Inferior parietal cortex (tissue), 1 donor: Measurements from ENCODE around the gene ENOSF1.

Experiments
- DNase-seq: peaks from one replicate; pipeline ENCODE4 v3.0.0-alpha.2; 2016; ENCODE audit errors: extremely low spot score

Gene ENOSF1

DNA sequence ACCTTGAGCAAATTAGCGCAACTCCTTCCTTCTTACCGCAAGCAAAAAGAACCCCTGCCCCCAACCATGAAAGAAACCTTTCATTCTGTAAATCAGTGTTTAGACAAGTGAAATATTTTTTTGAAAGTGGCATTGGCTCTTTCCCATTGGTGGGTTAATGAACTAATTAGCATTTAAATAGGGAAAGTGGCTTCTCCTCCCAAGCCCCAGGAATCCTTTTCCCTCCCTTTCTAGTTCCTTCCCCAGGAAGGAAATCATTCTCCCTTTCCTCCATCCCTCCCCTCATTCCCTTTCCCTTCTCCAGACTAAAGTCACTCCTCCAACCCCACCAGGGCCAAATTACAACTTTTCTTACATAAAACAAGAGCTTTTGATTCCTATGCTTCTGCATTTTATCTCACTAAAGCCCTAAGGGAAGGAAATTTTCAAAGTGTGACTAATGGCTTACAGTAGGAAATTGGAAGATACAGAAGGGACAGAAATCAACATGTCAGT, 77.8 kb downstream of the ENOSF1 start:
- no peak for DNase-seq

DNA sequence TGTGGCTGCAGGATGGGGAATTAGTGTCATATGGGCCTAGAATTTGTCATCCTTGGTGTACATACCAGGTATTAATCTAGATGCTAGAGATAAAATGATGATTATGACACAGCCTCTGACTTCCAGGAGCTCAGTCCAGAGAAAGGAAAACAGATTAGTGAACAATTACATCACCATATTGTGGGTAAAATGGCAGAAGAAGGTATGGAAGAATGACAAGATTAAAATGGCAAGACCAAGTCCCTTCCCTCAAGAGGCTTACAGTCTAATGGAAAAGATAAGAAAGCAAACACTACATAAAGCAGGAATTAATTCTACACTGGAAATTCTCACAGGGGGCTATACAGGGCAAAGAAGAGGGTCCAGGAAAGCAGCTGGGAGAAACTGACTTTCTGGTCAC, 80.9 kb downstream of the ENOSF1 start:
- no peak for DNase-seq

GRCh38 chr18:629269-630150, 82.9 kb downstream of the ENOSF1 start:
- no peak for DNase-seq

- DNase-seq: no peak
These were observed 85.2 kb downstream of the ENOSF1 start for GRCh38 chr18:627231-627630.

DNA sequence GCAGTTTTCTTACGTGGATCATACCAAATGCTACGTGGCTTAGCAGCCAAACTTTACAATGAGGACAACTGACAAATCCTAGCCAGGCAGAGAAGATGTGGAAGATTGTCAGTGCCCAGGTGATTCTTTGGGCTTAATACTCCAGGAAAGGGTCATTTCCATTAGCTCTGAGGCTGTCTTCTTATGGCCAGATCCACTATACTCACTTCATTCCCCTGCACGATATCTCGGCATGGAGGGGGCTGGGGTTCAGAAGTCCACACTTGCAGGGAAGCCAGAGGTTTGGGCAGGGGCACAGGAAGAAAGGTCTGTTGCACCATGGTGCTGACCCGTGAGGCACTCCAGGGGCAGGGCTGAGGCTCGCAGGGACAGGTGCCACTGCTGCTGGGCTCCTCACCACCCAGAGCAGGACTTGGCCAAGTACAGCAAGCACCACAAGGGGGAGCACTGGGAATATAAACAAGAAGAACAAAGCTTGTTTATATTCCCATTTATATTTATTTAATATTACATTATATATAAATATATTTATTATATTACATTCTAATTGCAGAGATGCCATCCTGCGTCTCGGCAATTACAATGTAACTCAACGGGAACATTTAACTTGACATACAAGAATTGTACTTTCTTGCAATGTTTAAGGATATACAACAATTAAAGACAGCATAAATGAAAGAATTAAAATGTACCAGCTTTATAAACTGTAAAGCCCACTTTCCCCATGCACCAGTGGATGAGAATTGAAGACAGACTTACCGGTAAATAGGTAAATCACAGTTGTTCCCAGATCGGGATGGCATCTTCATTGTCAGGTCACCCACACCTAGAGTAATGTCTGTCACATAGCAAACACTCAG, 88.4 kb downstream of the ENOSF1 start:
- DNase-seq: peak; percentile 79

- DNase-seq: no peak
These were observed 90.1 kb downstream of the ENOSF1 start for GRCh38 chr18:622289-622688.

DNA sequence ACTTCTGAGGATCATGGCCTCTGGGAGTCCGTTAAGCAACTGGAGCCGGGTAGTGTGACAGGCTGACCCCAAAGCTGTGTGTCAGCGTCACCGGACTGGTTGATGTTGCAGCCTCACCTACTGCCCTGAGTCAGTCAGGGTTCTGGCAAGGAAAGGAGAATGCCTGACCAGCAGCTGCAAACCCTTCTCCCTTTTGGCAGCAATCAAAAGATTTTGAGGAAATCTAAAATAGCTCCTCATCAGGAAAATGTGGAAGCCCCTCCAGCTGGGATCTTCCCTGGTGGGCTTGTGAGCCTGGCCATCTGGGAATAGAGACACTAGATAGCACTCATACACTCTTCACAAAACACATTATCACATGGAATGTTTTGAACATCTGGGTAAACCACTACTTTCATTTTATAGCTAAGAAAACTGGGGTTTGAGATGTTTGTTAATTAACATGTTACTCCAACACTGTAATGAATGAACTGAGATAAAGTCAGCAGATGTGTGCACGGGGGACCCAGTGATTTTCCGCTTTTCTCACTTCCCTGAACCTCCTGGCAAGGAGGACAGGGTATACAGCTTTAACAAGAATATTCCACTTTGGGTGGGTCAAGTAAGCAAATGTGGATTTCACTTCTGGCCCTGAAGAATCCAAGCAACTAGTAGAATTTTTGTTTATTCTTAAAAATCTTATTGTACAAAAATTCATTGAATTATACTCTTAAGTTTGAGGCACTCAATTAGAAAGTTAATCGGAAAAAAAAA, 91.0 kb downstream of the ENOSF1 start:
- no peak for DNase-seq
